H1 (cell line): ENCODE data around the gene GBP7. TPM values are rescaled to one million over a fixed set of nuclear protein-coding genes. Genes with fewer than 3 reads are reported as not detected.

Experiments used
- PHF8 ChIP-seq: fragments of 200-600 bp; sonication (generic); conservative IDR thresholded peaks from 2 replicates; pipeline ENCODE4 v1.7.1; 2012; ENCODE audit warnings: low read depth, mild to moderate bottlenecking, inconsistent platforms, low read length, moderate library complexity
- polyA plus RNA-seq, 7 experiments: library from polyadenylated mRNA; depleted of rRNA in 3 of 7; stranded (reverse) in 5 of 7; unstranded in 2 of 7; fragments of >200 nt in 5 of 7; fragments of 200-250 nt in 2 of 7; gene quantifications; 1 replicate in 5 of 7; 2 replicates in 1 of 7; 4 replicates in 1 of 7; pipeline versions ENCODE4 v1.2.1 to v1.2.3, GENCODE V29; 2011 to 2013; ENCODE audit warnings: missing spikeins in 2 of 7, mixed read lengths in 2 of 7
- total RNA-seq: library from RNA; stranded (reverse); fragmentation: NEBNext Ultra II Directional; extraction: Animal tissue kit (Norgen Biotek cat#: 25700); gene quantifications from 2 replicates; pipeline ENCODE4 v1.2.1, GENCODE V29; 2021

GBP7 gene
- total and polyA plus RNA-seq, 2 of the 8 experiments (the other 6 are each of a cell fraction or from before 2014, with no cell fraction given) = not detected

GRCh38 chr1:89172468-89173143 lies 3.2 kb downstream of the GBP7 start (continued):
- no peak for TF ChIP-seq PHF8
